Endodermal cell (in vitro differentiated cells): ENCODE measurements around the gene SMARCA4. TPM values are rescaled to one million over a fixed set of nuclear protein-coding genes. Genes with fewer than 3 reads are reported as not detected.

Experiments used
- DNase-seq: peaks from one replicate; pipeline ENCODE4 v3.0.0-alpha.2; 2017
- H3K27ac ChIP-seq: 2 replicates; pipeline ENCODE4 v1.5.1; 2013; ENCODE audit warnings: mild to moderate bottlenecking, low read depth, low read length, moderate library complexity
- H3K27me3 ChIP-seq: 2 replicates; pipeline ENCODE4 v1.6.1; 2013; ENCODE audit warnings: mild to moderate bottlenecking, low read length, moderate library complexity; ENCODE audit not compliant: insufficient read depth, control insufficient read depth, poor library complexity, severe bottlenecking
- H3K36me3 ChIP-seq: 2 replicates; pipeline ENCODE4 v1.7.0; 2013; ENCODE audit warnings: mild to moderate bottlenecking, low read length, moderate library complexity; ENCODE audit not compliant: control insufficient read depth, insufficient read depth
- H3K4me1 ChIP-seq: one replicate; pipeline ENCODE4 v1.7.0; 2013; ENCODE audit warnings: low read length; ENCODE audit not compliant: control insufficient read depth, insufficient read depth
- H3K4me3 ChIP-seq: 2 replicates; pipeline ENCODE4 v1.5.1; 2013; ENCODE audit warnings: mild to moderate bottlenecking, low read length, moderate library complexity
- H3K9ac ChIP-seq: 2 replicates; pipeline ENCODE4 v1.6.1; 2013; ENCODE audit warnings: mild to moderate bottlenecking, low read length, moderate library complexity; ENCODE audit not compliant: poor library complexity, severe bottlenecking; ENCODE audit errors: extremely low read depth
- H3K9me3 ChIP-seq: 2 replicates; pipeline ENCODE4 v1.6.1; 2013; ENCODE audit warnings: mild to moderate bottlenecking, low read length, moderate library complexity; ENCODE audit not compliant: control insufficient read depth
- H3K27ac Mint-ChIP-seq: 2 replicates; pipeline ENCODE4 v1.8.0; 2020; ENCODE audit warnings: mixed read lengths
- H3K27me3 Mint-ChIP-seq: 2 replicates; pipeline ENCODE4 v1.8.0; 2021; ENCODE audit warnings: mild to moderate bottlenecking, mixed read lengths; ENCODE audit not compliant: insufficient read depth
- H3K36me3 Mint-ChIP-seq: 2 replicates; pipeline ENCODE4 v1.8.0; 2020; ENCODE audit warnings: low read depth, mixed read lengths
- H3K4me1 Mint-ChIP-seq: 2 replicates; pipeline ENCODE4 v1.8.0; 2020; ENCODE audit warnings: mixed read lengths
- H3K4me3 Mint-ChIP-seq: 2 replicates; pipeline ENCODE4 v1.8.0; 2020; ENCODE audit warnings: mild to moderate bottlenecking, moderate library complexity, mixed read lengths
- H3K9me3 Mint-ChIP-seq: 2 replicates; pipeline ENCODE4 v1.8.0; 2020; ENCODE audit warnings: mild to moderate bottlenecking, mixed read lengths
- CTCF ChIP-seq: fragments of 200-600 bp; sonication (generic); conservative IDR thresholded peaks from 2 replicates; pipeline ENCODE4 v1.5.0; 2021; ENCODE audit warnings: antibody characterized with exemption, mild to moderate bottlenecking
- WGBS, 2 experiments: methylation state at CpG; one replicate each; pipeline versions ENCODE4 v1.1.5 to v1.1.7; 2013; ENCODE audit warnings: missing lambda C conversion rate in 2 of 2, mixed read lengths in 1 of 2; ENCODE audit not compliant: insufficient coverage in 1 of 2, insufficient read length in 1 of 2; 5-methylcytosine and 5-hydroxymethylcytosine counted together
- total RNA-seq, 2 donors: library from RNA; stranded (reverse); fragmentation: NEBNext Ultra II Directional in 1 of 2; extraction: Animal tissue kit (Norgen Biotek cat#: 25700) in 1 of 2; gene quantifications; 2 replicates in 1 of 2; 3 replicates in 1 of 2; pipeline ENCODE4 v1.2.1, GENCODE V29; 2021

SMARCA4 gene
- total RNA-seq, 2 donors from 2014 or later, result 290 to 292 TPM

- no peaks in the 10 kb centered on the region for H3K9me3 Mint-ChIP-seq
- H3K36me3 Mint-ChIP-seq, result peaks cover 54% of the 10 kb centered on the region
- Histone ChIP-seq H3K9me3 (no peaks in the 10 kb centered on the region), H3K4me1 (no peaks in the 10 kb centered on the region), H3K9ac (no peak overlapping the region), H3K4me3 (no peak overlapping the region), H3K27me3 (no peaks in the 10 kb centered on the region), H3K27ac (no peak overlapping the region), H3K36me3 (peaks cover 70% of the 10 kb centered on the region)
- no peak for TF ChIP-seq CTCF
- no peak for DNase-seq
- peak overlapping the region; percentile 35 for H3K27ac Mint-ChIP-seq
- H3K27me3 Mint-ChIP-seq, result no peaks in the 10 kb centered on the region
- 93 to 94% methylated on average over 23 to 34 of the region's 34 CpGs for WGBS, 2 experiments
- H3K4me1 Mint-ChIP-seq, result no peaks in the 10 kb centered on the region
- H3K4me3 Mint-ChIP-seq, result no peak overlapping the region
Measured at GRCh38 chr19:11058246-11059030, 97.6 kb downstream of the SMARCA4 start.

DNA sequence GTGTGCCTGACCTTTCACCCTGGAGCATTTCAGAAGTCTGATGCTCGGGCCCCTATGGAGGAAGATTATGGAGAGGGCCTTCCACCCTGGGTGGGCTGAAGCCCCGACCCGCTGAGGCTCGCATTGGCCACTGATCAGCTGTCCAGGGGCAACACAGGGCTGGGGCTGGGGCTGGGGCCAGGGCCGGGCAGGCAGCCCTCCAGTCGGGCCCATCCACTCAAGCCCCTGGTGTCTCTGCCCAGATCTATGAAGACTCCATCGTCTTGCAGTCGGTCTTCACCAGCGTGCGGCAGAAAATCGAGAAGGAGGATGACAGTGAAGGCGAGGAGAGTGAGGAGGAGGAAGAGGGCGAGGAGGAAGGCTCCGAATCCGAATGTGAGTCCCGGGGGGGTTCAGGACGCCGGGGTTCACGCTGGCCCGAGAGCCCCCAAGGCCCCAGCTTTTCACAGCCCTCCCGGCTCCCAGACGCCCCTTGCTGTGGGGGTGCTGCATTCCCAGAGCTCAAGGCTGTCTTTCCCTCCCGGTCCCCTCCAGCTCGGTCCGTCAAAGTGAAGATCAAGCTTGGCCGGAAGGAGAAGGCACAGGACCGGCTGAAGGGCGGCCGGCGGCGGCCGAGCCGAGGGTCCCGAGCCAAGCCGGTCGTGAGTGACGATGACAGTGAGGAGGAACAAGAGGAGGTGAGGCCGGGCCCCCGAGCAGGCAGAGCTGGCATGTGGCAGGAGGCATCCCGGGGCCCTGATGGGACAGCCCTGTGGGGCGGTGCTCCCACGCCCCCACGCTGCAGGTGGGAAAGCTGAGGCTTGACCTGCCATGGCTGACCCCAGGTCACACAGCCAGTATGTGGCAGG lies 98.9 kb downstream of the SMARCA4 start:
- Histone ChIP-seq H3K27me3 (no peaks in the 10 kb centered on the region), H3K27ac (no peak overlapping the region), H3K9ac (no peak overlapping the region), H3K36me3 (peaks cover 66% of the 10 kb centered on the region), H3K9me3 (no peaks in the 10 kb centered on the region), H3K4me1 (no peaks in the 10 kb centered on the region), H3K4me3 (no peak overlapping the region)
- Mint-ChIP-seq H3K27me3 (no peaks in the 10 kb centered on the region), H3K4me3 (no peak overlapping the region), H3K9me3 (no peaks in the 10 kb centered on the region), H3K36me3 (peaks cover 55% of the 10 kb centered on the region), H3K4me1 (no peaks in the 10 kb centered on the region), H3K27ac (no peak overlapping the region)
- 96% methylated on average over 26 to 43 of the region's 43 CpGs for WGBS, 2 experiments
- no peak for DNase-seq
- TF ChIP-seq CTCF, result no peak

DNA sequence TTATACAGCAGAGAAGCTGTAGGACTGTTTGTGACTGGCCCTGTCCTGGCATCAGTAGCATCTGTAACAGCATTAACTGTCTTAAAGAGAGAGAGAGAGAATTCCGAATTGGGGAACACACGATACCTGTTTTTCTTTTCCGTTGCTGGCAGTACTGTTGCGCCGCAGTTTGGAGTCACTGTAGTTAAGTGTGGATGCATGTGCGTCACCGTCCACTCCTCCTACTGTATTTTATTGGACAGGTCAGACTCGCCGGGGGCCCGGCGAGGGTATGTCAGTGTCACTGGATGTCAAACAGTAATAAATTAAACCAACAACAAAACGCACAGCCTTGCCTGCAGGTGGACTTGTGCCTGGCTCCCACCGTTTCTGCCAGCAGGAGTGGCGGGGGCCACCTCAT lies 101.1 kb downstream of the SMARCA4 start:
- no peak for DNase-seq

More for the DNA sequence above, 101.1 kb downstream of the SMARCA4 start:
- H3K27me3 ChIP-seq, result no peaks in the 10 kb centered on the region
- no peak overlapping the region for H3K4me3 ChIP-seq
- WGBS, 2 experiments, result 97 to 98% methylated on average over 13 to 14 of the region's 14 CpGs
- no peak overlapping the region for H3K4me3 Mint-ChIP-seq
- no peaks in the 10 kb centered on the region for H3K27me3 Mint-ChIP-seq
- H3K36me3 ChIP-seq, result peaks cover 64% of the 10 kb centered on the region
- peaks cover 53% of the 10 kb centered on the region for H3K36me3 Mint-ChIP-seq
- H3K4me1 ChIP-seq, result no peaks in the 10 kb centered on the region
- no peaks in the 10 kb centered on the region for H3K9me3 ChIP-seq
- no peak overlapping the region for H3K27ac ChIP-seq
- H3K9ac ChIP-seq, result no peak overlapping the region
- H3K27ac Mint-ChIP-seq, result no peak overlapping the region
- no peaks in the 10 kb centered on the region for H3K9me3 Mint-ChIP-seq
- no peaks in the 10 kb centered on the region for H3K4me1 Mint-ChIP-seq
- TF ChIP-seq CTCF, result no peak
